K562 (cell line): ENCODE measurements around the gene NPHP1. TPM values are rescaled to one million over a fixed set of nuclear protein-coding genes. Genes with fewer than 3 reads are reported as not detected.
"Not testable (repeated sequence)": the region's sequence is repeated elsewhere in the genome, so short reads cannot be mapped to it uniquely, and the experiment has no call there.

ENCODE experiments used
- ATAC-seq: fragments of 200-7000 bp; cut with Tn5 transposase; 3 replicates; pipeline ENCODE4 v1.9.1; 2020; ENCODE audit warnings: moderate library complexity
- BruUV-seq: library from RNA; stranded (reverse); fragments of 400-500 nt; replicated peaks from 2 replicates; lab custom pipeline; 2021; lab: Mats Ljungman, UMichigan
- CTCF ChIA-PET: fragments of 300-600 bp; formaldehyde crosslinking; extraction: SDS; loops from one replicate; lab custom pipeline; 2021; ENCODE audit warnings: low intra/inter-chr PET ratio; lab: Yijun Ruan, JAX
- POLR2A ChIA-PET: fragments of 300-600, 350-650 bp; sonication (Branson Sonifier 250); formaldehyde crosslinking; extraction: SDS; loops from one replicate; lab custom pipeline; 2021; ENCODE audit warnings: antibody characterized with exemption, inconsistent platforms; lab: Yijun Ruan, JAX
- DNase-seq, 4 experiments: peaks; one replicate each; pipeline versions ENCODE4 v3.0.0 to v3.0.0-alpha.2; 2011 to 2018; ENCODE audit warnings: low spot score in 3 of 4, mixed read lengths in 3 of 4; ENCODE audit errors: extremely low read depth in 1 of 4
- FAIRE-seq: peaks from 2 replicates; lab custom pipeline; 2011; peaks lifted over from hg19 to GRCh38; lab: Jason Lieb, UNC
- H2AFZ ChIP-seq: 2 replicates; pipeline ENCODE4 v1.6.0; 2011; ENCODE audit warnings: low read depth, low read length, control low read depth, inconsistent platforms
- H3K27ac ChIP-seq: fragments of 200-600 bp; 3 replicates; pipeline ENCODE4 v1.8.0; 2011; ENCODE audit warnings: low read depth, mild to moderate bottlenecking, control low read depth, inconsistent platforms, low read length, moderate library complexity, mixed read lengths; ENCODE audit errors: extremely low read depth
- H3K27me3 ChIP-seq, 2 experiments: fragments of 300-600 bp in 1 of 2; 2 replicates in 1 of 2; 3 replicates in 1 of 2; pipeline versions ENCODE4 v1.6.0 to v1.8.0; 2011; ENCODE audit warnings: inconsistent platforms in 2 of 2, low read length in 2 of 2, mild to moderate bottlenecking in 1 of 2, mixed read lengths in 1 of 2, moderate library complexity in 1 of 2; ENCODE audit not compliant: control insufficient read depth in 2 of 2, insufficient read depth in 2 of 2
- H3K36me3 ChIP-seq: fragments of 300-600 bp; 3 replicates; pipeline ENCODE4 v1.8.0; 2011; ENCODE audit warnings: mild to moderate bottlenecking, low read length, inconsistent platforms; ENCODE audit not compliant: control insufficient read depth, insufficient read depth
- H3K4me1 ChIP-seq, 2 experiments: fragments of 200-600 bp in 1 of 2; replicated peaks in 1 of 2; 2 replicates in 1 of 2; 3 replicates in 1 of 2; pipeline versions ENCODE4 v1.5.1 to v1.8.0; 2011; ENCODE audit warnings: inconsistent platforms in 2 of 2, low read length in 2 of 2, mild to moderate bottlenecking in 1 of 2, mixed read lengths in 1 of 2, moderate library complexity in 1 of 2; ENCODE audit not compliant: control insufficient read depth in 2 of 2, insufficient read depth in 2 of 2
- H3K4me2 ChIP-seq: 2 replicates; pipeline ENCODE4 v1.6.1; 2011; ENCODE audit warnings: low read length, control low read depth, inconsistent platforms, mixed read lengths; ENCODE audit not compliant: insufficient read depth
- H3K4me3 ChIP-seq: fragments of 200-600 bp; sonication (generic), shearing (Covaris generic); 2 replicates; pipeline ENCODE4 v1.5.1; 2016; ENCODE audit warnings: control low read depth, inconsistent platforms
- H3K79me2 ChIP-seq: fragments of 200-600 bp; 3 replicates; pipeline ENCODE4 v1.8.0; 2011; ENCODE audit warnings: low read length, inconsistent platforms; ENCODE audit not compliant: control insufficient read depth, insufficient read depth
- H3K9ac ChIP-seq, 2 experiments: 2 replicates each; pipeline versions ENCODE4 v1.6.0 to v1.6.1; 2011; ENCODE audit warnings: low read depth in 2 of 2, low read length in 2 of 2, control low read depth in 1 of 2, inconsistent platforms in 1 of 2, mild to moderate bottlenecking in 1 of 2, mixed read lengths in 1 of 2; ENCODE audit not compliant: insufficient read depth in 1 of 2
- H3K9me1 ChIP-seq: one replicate; pipeline ENCODE4 v1.6.0; 2011; ENCODE audit warnings: inconsistent platforms, mild to moderate bottlenecking, low read length, moderate library complexity; ENCODE audit not compliant: control insufficient read depth, insufficient read depth
- H3K9me3 ChIP-seq: replicated peaks from 2 replicates; pipeline ENCODE4 v1.5.1; 2011; ENCODE audit warnings: low read depth, low read length, inconsistent platforms; ENCODE audit not compliant: control insufficient read depth, insufficient read depth
- H4K20me1 ChIP-seq: replicated peaks from 2 replicates; pipeline ENCODE4 v1.6.1; 2011; ENCODE audit warnings: low read length, inconsistent platforms, mixed read lengths; ENCODE audit not compliant: control insufficient read depth, insufficient read depth
- MCM3 ChIP-seq: fragments of 450-650 bp; IDR thresholded peaks from 2 replicates; pipeline ENCODE4 v1.6.1; 2016
- POLR2G ChIP-seq: fragments of 200-400 bp; formaldehyde crosslinking; IDR thresholded peaks from 2 replicates; pipeline ENCODE4 v1.6.1; 2017; ENCODE audit warnings: low read depth, mild to moderate bottlenecking, antibody characterized with exemption, low read length, moderate library complexity
- ZNF785 ChIP-seq: fragments of 250-450 bp; sonication (Bioruptor Pico); IDR thresholded peaks from 2 replicates; pipeline ENCODE4 v1.4.0; 2020; ENCODE audit warnings: mild to moderate bottlenecking
- WGBS: fragments of 100-300 bp; shearing (Covaris generic); methylation state at CpG from one replicate; pipeline ENCODE4 v1.1.6; 2016; ENCODE audit warnings: low coverage, mixed read lengths; ENCODE audit not compliant: insufficient coverage; ENCODE audit errors: missing lambda C conversion rate; 5-methylcytosine and 5-hydroxymethylcytosine counted together
- in situ Hi-C: fragments of 300-500 bp; cut with MboI; formaldehyde crosslinking; loops from 4 replicates; pipeline ENCODE4 v1.15.0; 2018; ENCODE audit warnings: inconsistent platforms, mixed read lengths
- intact Hi-C: fragments of 100-400 bp; cut with micrococcal nuclease; formaldehyde crosslinking; loops from 2 replicates; pipeline ENCODE4 v1.14.2; 2022
- polyA plus RNA-seq, 8 experiments: library from polyadenylated mRNA; depleted of rRNA in 4 of 8; stranded (reverse) in 5 of 8; unstranded in 3 of 8; fragments of >200 nt; fragmentation: Nextera tagmentation in 2 of 8; fragmentation: Illumina TruSeq in 1 of 8; extraction: Ambion mirVana in 2 of 8; extraction: Trizol in 1 of 8; gene quantifications; 2 replicates each; pipeline versions ENCODE4 v1.2.1 to v1.2.3, GENCODE V29; 2011 to 2014; ENCODE audit warnings: inconsistent platforms in 1 of 8, missing spikeins in 1 of 8
- total RNA-seq, 7 experiments: library from RNA; depleted of rRNA in 6 of 7; stranded (reverse); fragments of >200 nt in 6 of 7; fragmentation: Illumina TruSeq in 2 of 7; extraction: Trizol in 2 of 7; gene quantifications; 2 replicates each; pipeline versions ENCODE4 v1.2.1 to v1.2.3, GENCODE V29; 2011 to 2021; ENCODE audit warnings: low replicate concordance in 1 of 7
- TF ChIP-seq, protein P1 (sequence below): fragments of 250-450 bp; sonication (Bioruptor Pico); IDR thresholded peaks from 2 replicates; pipeline ENCODE4 v1.8.0; 2022; ENCODE audit warnings: inconsistent platforms
- TF ChIP-seq, protein P2 (sequence below): fragments of 200-800 bp; sonication (Bioruptor generic); IDR thresholded peaks from 2 replicates; pipeline ENCODE4 v1.6.1; 2017; ENCODE audit warnings: missing genetic modification characterization, missing compliant biosample characterization
- TF ChIP-seq, protein P3 (sequence below): sonication (generic); formaldehyde crosslinking; IDR thresholded peaks from 2 replicates; pipeline ENCODE4 v1.8.0; 2022; ENCODE audit warnings: missing genetic modification reagents, mild to moderate bottlenecking, borderline replicate concordance
- TF ChIP-seq, protein P4 (sequence below), 3 experiments: IDR thresholded peaks in 2 of 3; conservative IDR thresholded peaks in 1 of 3; 2 replicates each; pipeline ENCODE4 v1.5.1; 2011 to 2012; ENCODE audit warnings: low read length in 3 of 3, mild to moderate bottlenecking in 3 of 3, control low read depth in 2 of 3, improper control_type of control experiment in 1 of 3, inconsistent platforms in 1 of 3, low read depth in 1 of 3, mixed read lengths in 1 of 3, moderate library complexity in 1 of 3; ENCODE audit not compliant: insufficient read depth in 2 of 3

NPHP1 gene
- total and polyA plus RNA-seq, 9 of the 15 experiments (the other 6 are each of a cell fraction or from before 2014, with no cell fraction given) = 0.11 to 0.32 (median 0.20) TPM; not detected in 5

DNA sequence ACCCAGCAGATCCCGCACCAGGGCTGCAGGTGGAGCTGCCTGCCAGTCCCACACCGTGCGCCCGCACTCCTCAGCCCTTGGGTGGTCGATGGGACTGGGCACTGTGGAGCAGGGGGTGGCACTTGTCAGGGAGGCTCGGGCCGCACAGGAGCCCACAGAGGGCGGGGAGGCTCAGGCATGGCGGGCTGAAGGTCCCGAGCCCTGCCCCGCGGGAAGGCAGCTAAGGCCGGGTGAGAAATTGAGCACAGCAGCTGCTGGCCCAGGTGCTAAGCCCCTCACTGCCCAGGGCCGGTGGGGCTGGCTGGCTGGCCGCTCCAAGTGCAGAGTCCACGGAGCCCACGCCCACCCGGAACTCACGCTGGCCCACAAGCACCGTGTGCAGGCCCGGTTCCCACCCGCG, 14.6 kb downstream of the NPHP1 start:
- CTCF ChIA-PET, intact Hi-C loops, FAIRE-seq: not testable (repeated sequence)

DNA sequence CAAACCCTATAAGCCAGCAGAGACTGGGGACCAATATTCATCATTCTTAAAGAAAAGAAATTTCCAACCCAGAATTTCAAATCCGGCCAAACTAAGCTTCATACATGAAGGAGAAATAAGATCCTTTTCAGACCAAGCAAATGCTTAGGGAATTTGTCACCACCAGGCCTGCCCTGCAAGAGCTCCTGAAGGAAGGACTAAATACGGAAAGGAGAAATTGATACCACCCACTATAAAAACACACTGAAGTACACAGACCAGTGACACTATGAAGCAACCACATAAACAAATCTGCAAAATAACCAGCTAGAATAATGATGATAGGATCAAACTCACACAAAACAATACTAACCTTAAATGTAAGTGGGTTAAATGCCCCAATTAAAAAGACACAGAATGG, 22.4 kb downstream of the NPHP1 start:
- Histone ChIP-seq H3K27me3 (no peaks in the 10 kb centered on the region; a peak in 1 of 5 replicates), H3K4me3 (no peak overlapping the region), H3K9ac (no peak overlapping the region), H3K79me2 (no peaks in the 10 kb centered on the region), H3K27ac (no peak overlapping the region), H3K9me1 (no peaks in the 10 kb centered on the region), H3K36me3 (no peaks in the 10 kb centered on the region), H3K4me1 (no peaks in the 10 kb centered on the region), H3K9me3 (no peaks in the 10 kb centered on the region), H3K4me2 (no peak overlapping the region), H4K20me1 (no peaks in the 10 kb centered on the region), H2AFZ (no peak overlapping the region)
- no peak for ATAC-seq
- WGBS = 0% methylated on average over 2 of the region's 2 CpGs
- in situ Hi-C loops = no loop called here
- DNase-seq = no peak
- no TSS peak for BruUV-seq
- POLR2A ChIA-PET = no interaction called here
- FAIRE-seq = no peak
- CTCF ChIA-PET = no interaction called here
- intact Hi-C loops = no loop called here
- TF ChIP-seq, protein P1, sequence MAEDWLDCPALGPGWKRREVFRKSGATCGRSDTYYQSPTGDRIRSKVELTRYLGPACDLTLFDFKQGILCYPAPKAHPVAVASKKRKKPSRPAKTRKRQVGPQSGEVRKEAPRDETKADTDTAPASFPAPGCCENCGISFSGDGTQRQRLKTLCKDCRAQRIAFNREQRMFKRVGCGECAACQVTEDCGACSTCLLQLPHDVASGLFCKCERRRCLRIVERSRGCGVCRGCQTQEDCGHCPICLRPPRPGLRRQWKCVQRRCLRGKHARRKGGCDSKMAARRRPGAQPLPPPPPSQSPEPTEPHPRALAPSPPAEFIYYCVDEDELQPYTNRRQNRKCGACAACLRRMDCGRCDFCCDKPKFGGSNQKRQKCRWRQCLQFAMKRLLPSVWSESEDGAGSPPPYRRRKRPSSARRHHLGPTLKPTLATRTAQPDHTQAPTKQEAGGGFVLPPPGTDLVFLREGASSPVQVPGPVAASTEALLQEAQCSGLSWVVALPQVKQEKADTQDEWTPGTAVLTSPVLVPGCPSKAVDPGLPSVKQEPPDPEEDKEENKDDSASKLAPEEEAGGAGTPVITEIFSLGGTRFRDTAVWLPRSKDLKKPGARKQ = no peak
- TF ChIP-seq ZNF785 (CRISPR knock-in tag) = no peak
- TF ChIP-seq, protein P2, sequence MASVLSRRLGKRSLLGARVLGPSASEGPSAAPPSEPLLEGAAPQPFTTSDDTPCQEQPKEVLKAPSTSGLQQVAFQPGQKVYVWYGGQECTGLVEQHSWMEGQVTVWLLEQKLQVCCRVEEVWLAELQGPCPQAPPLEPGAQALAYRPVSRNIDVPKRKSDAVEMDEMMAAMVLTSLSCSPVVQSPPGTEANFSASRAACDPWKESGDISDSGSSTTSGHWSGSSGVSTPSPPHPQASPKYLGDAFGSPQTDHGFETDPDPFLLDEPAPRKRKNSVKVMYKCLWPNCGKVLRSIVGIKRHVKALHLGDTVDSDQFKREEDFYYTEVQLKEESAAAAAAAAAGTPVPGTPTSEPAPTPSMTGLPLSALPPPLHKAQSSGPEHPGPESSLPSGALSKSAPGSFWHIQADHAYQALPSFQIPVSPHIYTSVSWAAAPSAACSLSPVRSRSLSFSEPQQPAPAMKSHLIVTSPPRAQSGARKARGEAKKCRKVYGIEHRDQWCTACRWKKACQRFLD (CRISPR knock-in tag) = no peak
- TF ChIP-seq POLR2G = no peak
- TF ChIP-seq, protein P3, sequence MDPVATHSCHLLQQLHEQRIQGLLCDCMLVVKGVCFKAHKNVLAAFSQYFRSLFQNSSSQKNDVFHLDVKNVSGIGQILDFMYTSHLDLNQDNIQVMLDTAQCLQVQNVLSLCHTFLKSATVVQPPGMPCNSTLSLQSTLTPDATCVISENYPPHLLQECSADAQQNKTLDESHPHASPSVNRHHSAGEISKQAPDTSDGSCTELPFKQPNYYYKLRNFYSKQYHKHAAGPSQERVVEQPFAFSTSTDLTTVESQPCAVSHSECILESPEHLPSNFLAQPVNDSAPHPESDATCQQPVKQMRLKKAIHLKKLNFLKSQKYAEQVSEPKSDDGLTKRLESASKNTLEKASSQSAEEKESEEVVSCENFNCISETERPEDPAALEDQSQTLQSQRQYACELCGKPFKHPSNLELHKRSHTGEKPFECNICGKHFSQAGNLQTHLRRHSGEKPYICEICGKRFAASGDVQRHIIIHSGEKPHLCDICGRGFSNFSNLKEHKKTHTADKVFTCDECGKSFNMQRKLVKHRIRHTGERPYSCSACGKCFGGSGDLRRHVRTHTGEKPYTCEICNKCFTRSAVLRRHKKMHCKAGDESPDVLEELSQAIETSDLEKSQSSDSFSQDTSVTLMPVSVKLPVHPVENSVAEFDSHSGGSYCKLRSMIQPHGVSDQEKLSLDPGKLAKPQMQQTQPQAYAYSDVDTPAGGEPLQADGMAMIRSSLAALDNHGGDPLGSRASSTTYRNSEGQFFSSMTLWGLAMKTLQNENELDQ (CRISPR knock-in tag) = no peak
- TF ChIP-seq, protein P4, sequence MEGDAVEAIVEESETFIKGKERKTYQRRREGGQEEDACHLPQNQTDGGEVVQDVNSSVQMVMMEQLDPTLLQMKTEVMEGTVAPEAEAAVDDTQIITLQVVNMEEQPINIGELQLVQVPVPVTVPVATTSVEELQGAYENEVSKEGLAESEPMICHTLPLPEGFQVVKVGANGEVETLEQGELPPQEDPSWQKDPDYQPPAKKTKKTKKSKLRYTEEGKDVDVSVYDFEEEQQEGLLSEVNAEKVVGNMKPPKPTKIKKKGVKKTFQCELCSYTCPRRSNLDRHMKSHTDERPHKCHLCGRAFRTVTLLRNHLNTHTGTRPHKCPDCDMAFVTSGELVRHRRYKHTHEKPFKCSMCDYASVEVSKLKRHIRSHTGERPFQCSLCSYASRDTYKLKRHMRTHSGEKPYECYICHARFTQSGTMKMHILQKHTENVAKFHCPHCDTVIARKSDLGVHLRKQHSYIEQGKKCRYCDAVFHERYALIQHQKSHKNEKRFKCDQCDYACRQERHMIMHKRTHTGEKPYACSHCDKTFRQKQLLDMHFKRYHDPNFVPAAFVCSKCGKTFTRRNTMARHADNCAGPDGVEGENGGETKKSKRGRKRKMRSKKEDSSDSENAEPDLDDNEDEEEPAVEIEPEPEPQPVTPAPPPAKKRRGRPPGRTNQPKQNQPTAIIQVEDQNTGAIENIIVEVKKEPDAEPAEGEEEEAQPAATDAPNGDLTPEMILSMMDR (IDR thresholded peaks at IDR 0.05 in 2 of 3, conservative IDR thresholded peaks at IDR 0.05 in 1 of 3; ENCODE audit: insufficient read depth in 2 of 3, low read depth in 1 of 3, low read length in 3 of 3) = no peak
- no peak for TF ChIP-seq MCM3

More for the DNA sequence above, 14.6 kb downstream of the NPHP1 start:
- POLR2A ChIA-PET = interaction anchor here (0.7 kb wide), 1 partner anchor 16 kb away, joined by 3 read pairs; no protein-coding TSS in a partner anchor
- H2AFZ ChIP-seq, H3K36me3 ChIP-seq, H3K9ac ChIP-seq, H3K27ac ChIP-seq, ATAC-seq, H3K9me1 ChIP-seq, H3K4me3 ChIP-seq, in situ Hi-C loops, H3K79me2 ChIP-seq, H4K20me1 ChIP-seq, H3K9me3 ChIP-seq, H3K4me2 ChIP-seq, DNase-seq, BruUV-seq, H3K4me1 ChIP-seq: not testable (repeated sequence)
- peaks cover 0 to 11% of the 10 kb centered on the region in 2 experiments; a peak in 3 of 5 replicates for H3K27me3 ChIP-seq
- 2% methylated on average over 18 of the region's 23 CpGs for WGBS
